Middle frontal gyrus (tissue), 1 donor: ENCODE measurements around the gene ZNF665.
"Not testable (repeated sequence)": the region's sequence is repeated elsewhere in the genome, so short reads cannot be mapped to it uniquely, and the experiment has no call there.

Experiments
- DNase-seq: peaks from one replicate; pipeline ENCODE4 v3.0.0-alpha.2; 2015; ENCODE audit warnings: low spot score; ENCODE audit errors: extremely low spot score

The ZNF665 gene

GRCh38 chr19:53192771-53193534 is at the start of gene ZNF665:
TSS of gene ZNF665 (minus strand) at chr19:53193358. CDS start at chr19:53182898, 10,460 bp downstream.
- peak; percentile 67 for DNase-seq

- DNase-seq: no peak
These were observed 44.1 kb upstream of the ZNF665 start for GRCh38 chr19:53237114-53237777.

GRCh38 chr19:53224606-53225005 is 31.4 kb upstream of the ZNF665 start:
- DNase-seq: no peak

GRCh38 chr19:53222716-53223115 is 29.6 kb upstream of the ZNF665 start:
- not testable (repeated sequence) for DNase-seq

GRCh38 chr19:53212703-53213320 is 19.7 kb upstream of the ZNF665 start:
- no peak for DNase-seq

GRCh38 chr19:53211554-53211953 is 18.4 kb upstream of the ZNF665 start:
- DNase-seq: not testable (repeated sequence)

- DNase-seq: peak; percentile 70
These were observed 3.7 kb upstream of the ZNF665 start for GRCh38 chr19:53196777-53197396.

- DNase-seq: peak; percentile 39
These were observed 2.2 kb upstream of the ZNF665 start for GRCh38 chr19:53195265-53195903.

GRCh38 chr19:53193535-53194222 is 521 bp upstream of the ZNF665 start:
- no peak for DNase-seq

- no peak for DNase-seq
These were observed 2.9 kb downstream of the ZNF665 start for GRCh38 chr19:53190253-53190652.

- not testable (repeated sequence) for DNase-seq
These were observed 3.4 kb downstream of the ZNF665 start for GRCh38 chr19:53189691-53190198.

GRCh38 chr19:53185155-53185882 is 7.8 kb downstream of the ZNF665 start:
- DNase-seq: not testable (repeated sequence)

GRCh38 chr19:53183146-53183764 is 9.9 kb downstream of the ZNF665 start:
- DNase-seq: no peak

- DNase-seq: no peak
These were observed 11.0 kb downstream of the ZNF665 start for GRCh38 chr19:53182202-53182601.

- no peak for DNase-seq
These were observed 15.2 kb downstream of the ZNF665 start for GRCh38 chr19:53177986-53178385.

- no peak for DNase-seq
These were observed 20.3 kb downstream of the ZNF665 start for GRCh38 chr19:53172889-53173288.

GRCh38 chr19:53165691-53166091 is 27.5 kb downstream of the ZNF665 start:
- no peak for DNase-seq

- no peak for DNase-seq
These were observed 32.0 kb downstream of the ZNF665 start for GRCh38 chr19:53161123-53161522.

GRCh38 chr19:53160350-53160749 is 32.8 kb downstream of the ZNF665 start:
- no peak for DNase-seq
